Measurements from ENCODE around the gene FAF2.
A peak's percentile ranks its signal among the peaks of the same experiment; 100 is the strongest.

The FAF2 gene

DNA sequence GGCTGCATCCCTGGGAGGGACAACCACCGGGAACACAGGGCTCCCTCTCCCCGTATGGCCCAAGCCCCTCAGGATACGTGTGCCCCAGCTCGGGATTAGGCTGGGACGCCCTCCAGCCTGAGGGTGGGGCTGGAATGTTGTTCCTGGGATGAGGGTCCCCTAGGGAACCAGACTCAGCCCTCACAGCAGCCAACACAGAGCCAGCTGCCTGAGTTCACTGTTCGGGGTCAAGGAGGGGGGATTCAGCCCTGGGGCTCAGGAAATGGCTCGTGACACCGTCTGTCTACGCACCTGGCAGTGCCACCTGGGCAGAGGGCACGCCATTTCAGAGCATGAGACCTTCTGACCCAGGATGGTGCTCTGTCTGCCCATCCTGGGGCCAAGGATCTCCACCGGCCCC is 80.1 kb downstream of the FAF2 start:
- Histone ChIP-seq H2AFZ (ENCODE audit: low read length) (no peak overlapping the region), H3K27ac (ENCODE audit: low read depth, low read length, poor library complexity, severe bottlenecking) (peak overlapping the region; percentile 95), H3F3A (ENCODE audit: insufficient read depth, low read length) (no peaks in the 10 kb centered on the region), H3K4me2 (ENCODE audit: low read length) (no peak overlapping the region), H4K20me1 (ENCODE audit: insufficient read depth, low read length) (no peaks in the 10 kb centered on the region), H3K9me3 (ENCODE audit: low read length) (no peaks in the 10 kb centered on the region), H3K27me3 (ENCODE audit: insufficient read depth, low read length) (no peaks in the 10 kb centered on the region), H3K9ac (ENCODE audit: low read length) (no peak overlapping the region), H3K9me2 (ENCODE audit: low read depth, low read length) (no peaks in the 10 kb centered on the region), H3K79me2 (ENCODE audit: insufficient read depth, low read length) (peaks cover 6% of the 10 kb centered on the region; the same call in 1 of the 2 replicates), H3K36me3 (ENCODE audit: insufficient read depth, low read length) (peaks cover 67% of the 10 kb centered on the region), H3K4me3 (ENCODE audit: low read depth, low read length, poor library complexity, severe bottlenecking) (no peak overlapping the region), H3K4me1 (ENCODE audit: insufficient read depth, low read length, severe bottlenecking) (peaks cover 45% of the 10 kb centered on the region)
- TF ChIP-seq, protein P1, sequence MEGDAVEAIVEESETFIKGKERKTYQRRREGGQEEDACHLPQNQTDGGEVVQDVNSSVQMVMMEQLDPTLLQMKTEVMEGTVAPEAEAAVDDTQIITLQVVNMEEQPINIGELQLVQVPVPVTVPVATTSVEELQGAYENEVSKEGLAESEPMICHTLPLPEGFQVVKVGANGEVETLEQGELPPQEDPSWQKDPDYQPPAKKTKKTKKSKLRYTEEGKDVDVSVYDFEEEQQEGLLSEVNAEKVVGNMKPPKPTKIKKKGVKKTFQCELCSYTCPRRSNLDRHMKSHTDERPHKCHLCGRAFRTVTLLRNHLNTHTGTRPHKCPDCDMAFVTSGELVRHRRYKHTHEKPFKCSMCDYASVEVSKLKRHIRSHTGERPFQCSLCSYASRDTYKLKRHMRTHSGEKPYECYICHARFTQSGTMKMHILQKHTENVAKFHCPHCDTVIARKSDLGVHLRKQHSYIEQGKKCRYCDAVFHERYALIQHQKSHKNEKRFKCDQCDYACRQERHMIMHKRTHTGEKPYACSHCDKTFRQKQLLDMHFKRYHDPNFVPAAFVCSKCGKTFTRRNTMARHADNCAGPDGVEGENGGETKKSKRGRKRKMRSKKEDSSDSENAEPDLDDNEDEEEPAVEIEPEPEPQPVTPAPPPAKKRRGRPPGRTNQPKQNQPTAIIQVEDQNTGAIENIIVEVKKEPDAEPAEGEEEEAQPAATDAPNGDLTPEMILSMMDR (IDR thresholded peaks at IDR 0.05; ENCODE audit: low read length), result no peak
- no peak for TF ChIP-seq EZH2 (IDR thresholded peaks at IDR 0.05; ENCODE audit: borderline replicate concordance, low read length)

DNA sequence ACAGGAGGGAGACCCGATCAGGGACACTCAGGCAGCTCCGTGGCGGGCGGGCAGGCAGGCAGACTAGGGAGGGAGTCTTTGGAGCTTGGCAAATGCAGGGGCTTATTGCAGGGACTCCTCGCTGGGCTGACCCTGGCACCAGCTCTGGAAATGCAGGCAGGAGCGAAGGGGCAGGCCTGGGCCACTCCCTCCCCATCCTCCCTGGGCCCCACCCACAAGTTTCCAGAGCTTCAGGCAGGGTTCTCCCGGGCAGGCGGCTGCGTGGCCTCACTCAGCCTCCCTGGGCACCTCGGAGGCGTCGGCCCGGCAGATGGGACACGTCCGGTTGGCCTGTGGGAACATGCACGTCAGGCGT is 80.6 kb downstream of the FAF2 start:
- no peaks in the 10 kb centered on the region for H3K9me3 ChIP-seq (ENCODE audit: low read length)
- no peak for TF ChIP-seq EZH2 (IDR thresholded peaks at IDR 0.05; ENCODE audit: borderline replicate concordance, low read length)
- TF ChIP-seq, protein P1 (IDR thresholded peaks at IDR 0.05; ENCODE audit: low read length), result no peak
- no peaks in the 10 kb centered on the region for H4K20me1 ChIP-seq (ENCODE audit: insufficient read depth, low read length)
- no peaks in the 10 kb centered on the region for H3F3A ChIP-seq (ENCODE audit: insufficient read depth, low read length)
- peaks cover 49% of the 10 kb centered on the region for H3K4me1 ChIP-seq (ENCODE audit: insufficient read depth, low read length, severe bottlenecking)
- no peak overlapping the region for H2AFZ ChIP-seq (ENCODE audit: low read length)
- H3K27me3 ChIP-seq (ENCODE audit: insufficient read depth, low read length), result no peaks in the 10 kb centered on the region
- H3K4me2 ChIP-seq (ENCODE audit: low read length), result no peak overlapping the region
- no peak overlapping the region for H3K4me3 ChIP-seq (ENCODE audit: low read depth, low read length, poor library complexity, severe bottlenecking)
- H3K27ac ChIP-seq (ENCODE audit: low read depth, low read length, poor library complexity, severe bottlenecking), result peak overlapping the region; percentile 95
- H3K36me3 ChIP-seq (ENCODE audit: insufficient read depth, low read length), result peaks cover 67% of the 10 kb centered on the region
- H3K9ac ChIP-seq (ENCODE audit: low read length), result no peak overlapping the region
- H3K79me2 ChIP-seq (ENCODE audit: insufficient read depth, low read length), result peaks cover 8% of the 10 kb centered on the region; the same call in 1 of the 2 replicates
- no peaks in the 10 kb centered on the region for H3K9me2 ChIP-seq (ENCODE audit: low read depth, low read length)

DNA sequence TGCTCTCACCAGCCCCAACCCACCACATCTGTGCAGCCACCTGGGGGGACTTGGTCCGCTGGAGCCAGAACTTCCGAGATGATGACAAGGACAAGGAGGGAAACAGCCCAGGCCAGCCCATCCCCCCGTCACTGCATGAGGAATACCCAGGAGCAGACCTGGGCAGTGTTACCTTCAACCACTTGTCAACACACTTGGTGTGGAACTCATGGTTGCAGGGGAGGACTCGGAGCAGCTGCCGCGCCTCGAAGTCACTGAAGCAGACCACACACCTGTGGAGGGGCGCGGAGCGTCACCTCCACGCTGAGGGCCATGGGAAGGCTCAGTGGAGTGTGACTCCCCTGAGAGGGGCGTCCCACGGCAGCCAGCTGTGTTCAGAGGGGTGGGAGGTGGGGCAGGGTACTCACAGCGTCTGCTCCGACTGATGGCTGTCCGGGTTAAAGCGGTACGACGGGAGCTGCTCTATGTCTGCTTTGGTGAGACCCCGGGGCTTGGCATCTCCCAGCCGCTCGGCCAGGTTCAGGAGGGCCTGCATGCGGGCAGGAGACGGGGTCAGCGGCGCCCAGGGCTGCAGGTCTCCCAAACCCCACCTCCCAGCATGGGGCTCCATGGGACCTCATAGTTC is 81.0 kb downstream of the FAF2 start:
- no peak for TF ChIP-seq EZH2 (IDR thresholded peaks at IDR 0.05; ENCODE audit: borderline replicate concordance, low read length)
- TF ChIP-seq, protein P1 (IDR thresholded peaks at IDR 0.05; ENCODE audit: low read length), result no peak
- H3K27me3 ChIP-seq (ENCODE audit: insufficient read depth, low read length), result no peaks in the 10 kb centered on the region
- H3K4me3 ChIP-seq (ENCODE audit: low read depth, low read length, poor library complexity, severe bottlenecking), result peak overlapping the region; percentile 29
- H3K9me3 ChIP-seq (ENCODE audit: low read length), result no peaks in the 10 kb centered on the region
- peaks cover 67% of the 10 kb centered on the region for H3K36me3 ChIP-seq (ENCODE audit: insufficient read depth, low read length)
- H3K4me2 ChIP-seq (ENCODE audit: low read length), result peak overlapping the region; percentile 50; the same call in 1 of the 2 replicates
- peak overlapping the region; percentile 30; the same call in 1 of the 2 replicates for H3K9ac ChIP-seq (ENCODE audit: low read length)
- no peaks in the 10 kb centered on the region for H3F3A ChIP-seq (ENCODE audit: insufficient read depth, low read length)
- peaks cover 12% of the 10 kb centered on the region; the same call in 1 of the 2 replicates for H3K79me2 ChIP-seq (ENCODE audit: insufficient read depth, low read length)
- peaks cover 54% of the 10 kb centered on the region for H3K4me1 ChIP-seq (ENCODE audit: insufficient read depth, low read length, severe bottlenecking)
- no peak overlapping the region for H2AFZ ChIP-seq (ENCODE audit: low read length)
- H4K20me1 ChIP-seq (ENCODE audit: insufficient read depth, low read length), result no peaks in the 10 kb centered on the region
- peak overlapping the region; percentile 95 for H3K27ac ChIP-seq (ENCODE audit: low read depth, low read length, poor library complexity, severe bottlenecking)
- no peaks in the 10 kb centered on the region for H3K9me2 ChIP-seq (ENCODE audit: low read depth, low read length)

Measured in OCI-LY1 (cell line).